Bone marrow (tissue), 2 donors: ENCODE data around the gene TIMP2.

ENCODE experiments used
- DNase-seq, 2 donors: peaks; one replicate each; lab custom pipeline; 2025; lab: John Stamatoyannopoulos, UW

TIMP2 gene

DNA sequence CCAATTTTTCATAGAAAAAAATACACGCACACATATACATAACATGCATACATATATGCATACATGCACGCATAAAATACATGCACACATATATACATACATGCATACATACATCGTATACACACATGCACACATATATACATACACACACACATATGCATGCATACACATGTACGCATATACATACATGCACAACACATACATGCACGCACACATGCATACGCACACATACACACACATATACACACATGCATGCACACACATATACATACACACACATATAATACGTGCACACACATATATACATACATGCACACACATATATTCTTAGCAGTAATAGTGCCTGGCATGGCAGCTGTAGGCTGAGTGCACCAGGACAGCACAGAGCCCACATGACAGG lies 109.5 kb downstream of the TIMP2 start:
- DNase-seq = no peak

GRCh38 chr17:78812855-78813254 lies 112.3 kb downstream of the TIMP2 start:
- DNase-seq = no peak

GRCh38 chr17:78808163-78808562 lies 117.0 kb downstream of the TIMP2 start:
- DNase-seq = no peak

DNA sequence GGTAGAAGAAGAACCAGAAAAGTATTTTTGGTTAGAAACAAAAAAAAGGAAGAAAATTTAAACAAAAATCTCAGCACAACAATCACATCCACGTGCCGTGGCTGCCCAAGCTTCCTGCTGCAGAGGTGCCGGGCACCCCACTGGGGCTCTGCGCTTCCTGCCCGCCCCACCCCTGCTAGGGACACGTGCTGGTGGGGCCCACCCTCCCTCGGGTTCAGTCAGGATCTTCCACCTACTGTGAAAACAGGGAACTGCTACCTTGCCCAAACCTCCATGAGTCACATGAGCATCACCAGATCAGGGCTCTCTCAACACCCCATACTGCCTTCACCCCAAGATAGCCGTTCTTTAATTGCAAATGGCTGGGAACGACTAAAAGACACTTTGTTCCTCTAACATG lies 118.7 kb downstream of the TIMP2 start:
- peak in 1 of 2 donors; percentile 9 for DNase-seq

DNA sequence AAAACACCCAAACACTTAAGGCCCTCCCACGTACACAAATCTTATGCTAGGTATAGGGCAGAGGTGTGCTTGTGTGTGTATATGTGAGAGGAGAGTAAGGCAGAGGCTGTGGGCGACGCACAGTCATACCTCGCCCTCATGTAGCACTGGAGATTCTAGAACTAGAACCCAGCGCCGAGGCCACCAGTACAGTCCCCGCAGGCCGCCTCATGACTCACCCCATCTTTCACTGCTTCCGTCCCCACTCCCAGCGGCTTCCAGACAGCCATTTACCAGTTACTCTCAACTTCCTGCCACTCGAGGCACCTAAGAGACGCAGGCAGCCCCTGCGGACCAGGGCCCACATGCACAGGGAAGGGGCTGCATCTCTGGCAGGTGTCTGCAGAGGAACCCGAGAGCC lies 119.9 kb downstream of the TIMP2 start:
- DNase-seq = no peak

GRCh38 chr17:78804777-78805176 lies 120.4 kb downstream of the TIMP2 start:
- DNase-seq = no peak

DNA sequence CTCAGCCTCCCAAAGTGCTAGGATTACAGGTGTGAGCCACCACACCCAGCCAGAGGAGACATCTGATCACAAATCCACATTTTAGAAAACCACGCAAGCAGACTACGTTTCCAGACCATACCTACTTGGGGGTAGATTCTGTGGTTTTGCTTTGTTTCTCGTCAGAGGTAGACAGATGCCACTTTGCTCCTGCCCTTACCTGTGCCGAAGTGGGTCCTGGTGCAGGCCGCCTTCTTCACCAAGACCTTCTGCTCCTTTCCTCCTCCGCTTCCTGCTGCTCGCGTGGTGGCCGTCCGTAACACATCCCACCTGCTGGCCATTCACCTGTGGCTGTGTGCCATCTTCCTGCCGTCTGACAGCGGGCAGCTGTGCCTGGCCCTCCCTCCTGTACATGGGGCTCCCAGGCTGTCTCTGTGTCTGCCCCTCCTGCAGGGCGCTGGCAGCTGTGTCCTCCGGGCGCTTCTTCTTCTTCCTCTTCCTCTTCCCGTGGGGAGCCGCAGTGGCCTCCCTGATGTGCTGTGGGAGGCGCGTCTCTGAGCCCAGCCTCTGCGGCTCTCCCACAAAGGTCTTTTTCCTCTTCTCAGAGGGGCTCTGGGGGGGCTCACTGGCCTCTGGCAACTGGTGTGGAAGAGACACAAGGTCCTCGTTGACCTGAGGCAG lies 121.9 kb downstream of the TIMP2 start:
- DNase-seq = peak in 1 of 2 donors; percentile 55
